AG09319 (cell line): Measurements from ENCODE around the gene DNAJC21.

ENCODE experiments used
- DNase-seq: peaks from one replicate; pipeline ENCODE4 v3.0.0-alpha.2; 2010; ENCODE audit warnings: low read depth; ENCODE audit errors: extremely low read depth
- CTCF ChIP-seq: IDR thresholded peaks from 2 replicates; pipeline ENCODE4 v1.5.1; 2011; ENCODE audit warnings: low read depth, mild to moderate bottlenecking, inconsistent platforms, low read length, moderate library complexity

Gene DNAJC21

GRCh38 chr5:34923694-34924461 lies 5.5 kb upstream of the DNAJC21 start:
- TF ChIP-seq CTCF = no peak
- peak; percentile 35 for DNase-seq

GRCh38 chr5:34924462-34924765 lies 4.9 kb upstream of the DNAJC21 start:
- no peak for TF ChIP-seq CTCF
- no peak for DNase-seq

GRCh38 chr5:34926318-34926888 lies 3.0 kb upstream of the DNAJC21 start:
- TF ChIP-seq CTCF = no peak
- DNase-seq = no peak

GRCh38 chr5:34927785-34928184 lies 1.6 kb upstream of the DNAJC21 start:
- DNase-seq = no peak
- no peak for TF ChIP-seq CTCF

GRCh38 chr5:34928267-34928666 lies 1.1 kb upstream of the DNAJC21 start:
- no peak for TF ChIP-seq CTCF
- no peak for DNase-seq

GRCh38 chr5:34929720-34930461 lies 532 bp downstream of the DNAJC21 start:
- TF ChIP-seq CTCF = no peak
- DNase-seq = peak; percentile 38

- no peak for TF ChIP-seq CTCF
- DNase-seq = no peak
These were observed 1.1 kb downstream of the DNAJC21 start for GRCh38 chr5:34930462-34930844.
